Measurements from ENCODE around the gene PHTF1.

The PHTF1 gene

DNA sequence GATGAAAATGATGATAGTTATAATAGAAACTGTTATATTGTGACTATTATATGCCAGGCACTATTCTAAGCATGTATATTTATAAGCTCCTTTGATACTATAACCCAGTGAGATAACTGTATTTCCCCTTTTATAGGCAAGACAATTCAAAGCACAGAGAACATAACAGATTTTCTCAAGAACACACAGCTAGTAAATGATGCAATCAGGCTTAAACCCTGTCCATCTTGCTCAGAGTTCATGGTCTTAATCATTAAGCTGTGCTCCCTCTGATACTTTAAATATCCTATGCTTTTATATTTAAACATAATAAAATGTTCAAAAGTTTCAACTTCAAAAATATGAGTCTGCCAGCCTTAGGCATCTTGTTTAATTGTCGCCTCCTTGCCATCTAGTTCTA is 88.6 kb downstream of the PHTF1 start:
- no peak for DNase-seq

DNA sequence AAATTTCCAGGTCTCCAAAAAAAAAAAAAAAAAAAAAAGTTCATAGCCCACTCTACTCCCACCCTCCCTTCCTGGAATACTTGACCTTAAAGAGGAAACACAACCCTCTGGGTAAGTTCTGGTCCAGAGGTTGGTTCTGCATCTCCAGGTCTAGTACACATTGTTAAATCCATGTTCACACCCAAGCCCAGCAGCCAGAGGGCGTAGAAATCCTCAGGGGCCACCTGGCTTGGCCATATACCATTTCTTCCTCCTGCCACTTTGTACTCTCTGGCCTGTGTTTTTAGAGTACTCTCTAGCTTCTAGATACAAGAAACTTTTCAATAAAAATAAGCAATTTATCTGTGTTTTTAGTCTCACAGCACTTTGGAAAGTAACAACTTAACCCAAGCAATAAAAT is 89.3 kb downstream of the PHTF1 start:
- DNase-seq: no peak

- no peak for DNase-seq
Measured at GRCh38 chr1:113666126-113666525, 93.2 kb downstream of the PHTF1 start.

DNA sequence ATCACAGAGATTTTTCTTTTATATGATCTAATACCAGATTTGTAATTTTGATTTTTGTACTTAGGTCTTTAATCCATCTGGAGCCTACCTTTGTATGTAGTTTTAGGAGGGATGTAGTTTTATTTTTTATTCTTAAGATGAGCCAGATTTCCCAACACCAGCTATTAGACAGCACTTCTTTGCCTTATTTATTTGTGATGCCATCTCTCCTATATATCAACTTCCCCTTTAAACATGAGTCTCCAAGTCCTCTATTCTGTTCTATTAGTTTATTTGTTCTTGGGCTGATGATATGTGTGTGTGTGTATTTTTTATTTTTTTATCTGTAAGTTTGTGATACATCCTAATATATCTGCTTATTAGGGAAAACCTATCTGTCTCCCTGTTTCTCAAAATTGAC is 94.2 kb downstream of the PHTF1 start:
- DNase-seq: no peak

GRCh38 chr1:113663165-113663951 is 95.9 kb downstream of the PHTF1 start:
- no peak for DNase-seq

- DNase-seq: no peak
Measured at GRCh38 chr1:113662101-113662500, 97.2 kb downstream of the PHTF1 start.

DNA sequence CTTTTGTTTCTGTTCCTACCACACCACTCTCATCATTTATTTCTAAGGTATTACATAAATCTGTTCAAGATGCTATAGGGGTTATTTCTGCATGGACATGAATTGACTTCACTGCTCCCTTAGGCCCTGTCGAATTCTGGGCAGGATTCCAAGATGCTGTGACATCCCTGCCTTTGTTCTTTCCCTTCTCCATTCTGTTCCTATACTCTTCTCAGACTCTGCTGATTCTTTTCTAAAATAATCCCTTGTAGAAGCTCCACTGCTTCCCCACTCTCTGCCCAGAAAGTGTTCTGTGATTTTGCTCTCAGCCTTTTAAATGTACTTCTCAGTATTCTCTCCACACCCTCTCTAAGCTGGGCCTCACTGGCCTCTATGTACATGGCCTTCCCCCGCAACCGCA is 99.2 kb downstream of the PHTF1 start:
- peak in 7 of 58 donors; percentile 3 to 29 (median 14) for DNase-seq

GRCh38 chr1:113659556-113659955 is 99.7 kb downstream of the PHTF1 start:
- DNase-seq: peak in 5 of 58 donors; percentile 1 to 27 (median 11)

DNA sequence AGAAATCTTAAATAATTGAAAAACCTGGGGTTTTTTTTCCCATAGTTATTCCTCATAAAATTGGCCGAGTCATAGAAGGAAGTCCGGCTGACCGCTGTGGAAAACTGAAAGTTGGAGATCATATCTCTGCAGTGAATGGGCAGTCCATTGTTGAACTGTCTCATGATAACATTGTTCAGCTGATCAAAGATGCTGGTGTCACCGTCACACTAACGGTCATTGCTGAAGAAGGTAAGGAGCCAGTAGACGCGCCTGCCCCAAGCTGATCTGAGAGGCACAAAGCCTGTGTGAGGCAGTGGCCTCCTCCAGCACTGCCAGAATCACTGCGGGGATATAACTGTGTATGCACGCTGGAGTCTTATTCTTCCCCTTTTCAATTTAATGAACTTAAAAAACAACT is 100.3 kb downstream of the PHTF1 start:
- peak in 2 of 58 donors; percentile 4 to 16 for DNase-seq

- DNase-seq: no peak
Measured at GRCh38 chr1:113657556-113658063, 101.7 kb downstream of the PHTF1 start.

DNA sequence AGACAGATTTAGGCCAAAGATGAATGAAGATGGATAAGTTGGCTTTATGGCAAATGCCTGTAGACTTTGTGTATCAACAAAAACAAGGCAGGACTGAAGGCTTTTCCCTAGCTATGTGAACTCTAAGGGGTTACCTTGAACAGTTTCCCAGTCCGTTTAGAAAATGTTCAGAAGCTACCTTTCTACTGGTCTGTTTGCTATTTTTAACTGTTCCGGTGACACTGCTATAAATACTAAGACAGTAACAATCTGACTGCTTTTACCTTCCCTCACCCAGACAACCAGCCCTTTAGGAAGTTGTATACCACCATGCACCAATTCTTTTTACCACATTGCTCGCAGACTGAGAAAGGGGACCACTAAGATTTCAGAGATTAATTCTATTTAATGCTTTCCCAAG is 102.2 kb downstream of the PHTF1 start:
- DNase-seq: no peak

DNA sequence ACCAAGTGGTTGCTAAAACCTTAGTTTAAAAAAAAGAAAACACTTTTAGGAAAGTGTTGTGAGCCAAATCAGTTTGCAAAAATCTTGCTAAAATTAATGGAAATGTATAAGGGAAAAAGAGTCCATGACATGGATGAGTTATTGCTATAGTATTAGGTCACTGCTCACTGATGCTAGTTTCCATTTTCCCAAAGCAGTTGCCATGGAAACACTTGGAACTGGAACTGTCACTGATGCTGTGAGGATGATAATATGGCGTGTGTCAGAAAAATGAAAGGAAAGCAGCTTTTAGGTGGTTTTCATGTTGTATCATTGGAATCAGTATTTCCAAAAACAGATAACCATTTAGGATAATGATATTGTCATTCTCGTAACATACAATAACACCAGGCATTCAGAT is 104.4 kb downstream of the PHTF1 start:
- DNase-seq: no peak

GRCh38 chr1:113653741-113654140 is 105.5 kb downstream of the PHTF1 start:
- DNase-seq: no peak

DNA sequence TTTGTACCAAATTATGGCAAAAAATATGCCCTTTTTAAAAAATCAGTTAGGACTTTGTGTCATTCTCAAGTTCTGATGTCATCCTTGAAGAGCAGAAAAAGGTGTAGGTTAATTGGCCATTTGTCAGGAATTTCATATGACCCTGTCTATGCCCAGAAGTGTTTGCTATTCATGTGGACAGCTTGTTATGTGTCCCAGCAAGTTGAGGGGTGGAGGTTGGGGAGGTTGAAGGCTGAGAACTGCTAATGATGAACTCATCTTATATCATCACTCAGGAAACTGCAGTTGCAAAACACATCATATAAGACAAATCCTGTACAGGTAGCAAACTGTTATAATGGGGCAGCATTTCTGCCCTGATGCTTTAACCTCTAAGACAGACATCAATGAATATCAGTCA is 106.5 kb downstream of the PHTF1 start:
- no peak for DNase-seq

DNA sequence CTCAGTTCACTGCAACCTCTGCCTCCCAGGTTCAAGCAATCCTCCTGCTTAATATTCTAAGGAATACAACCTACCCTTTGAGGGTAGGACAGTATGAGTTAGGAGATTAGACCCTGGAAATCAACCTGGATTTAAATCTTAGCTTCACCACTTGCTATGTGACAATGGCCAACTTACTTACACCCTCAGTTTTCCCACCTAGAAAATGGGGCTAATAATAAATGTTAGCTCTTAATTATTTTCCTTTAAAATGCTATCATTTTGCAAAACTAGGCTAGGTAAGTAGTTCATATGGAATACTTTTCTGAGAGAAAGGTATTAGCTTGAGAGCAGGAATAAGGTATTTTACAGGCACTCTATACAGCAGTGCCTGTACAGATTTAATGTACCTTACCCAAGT is 110.8 kb downstream of the PHTF1 start:
- no peak for DNase-seq

GRCh38 chr1:113647164-113647563 is 112.1 kb downstream of the PHTF1 start:
- no peak for DNase-seq

Measured in anterior cingulate cortex (tissue), 58 donors.